ENCODE results near the gene YIPF3. TPM values are rescaled to one million over a fixed set of nuclear protein-coding genes. Genes with fewer than 3 reads are reported as not detected.
A peak's percentile ranks its signal among the peaks of the same experiment; 100 is the strongest.

Gene YIPF3
- total and polyA plus RNA-seq, 9 of the 15 experiments (the other 6 are each of a cell fraction or from before 2014, with no cell fraction given) = 27.5 to 75.3 (median 57.6) TPM

GRCh38 chr6:43517505-43518357, 1.0 kb upstream of the YIPF3 start (continued):
- no peak for TF ChIP-seq PBX2 (CRISPR knock-in tag; IDR thresholded peaks at IDR 0.05; ENCODE audit: low read depth)
- no peak for TF ChIP-seq PBX2 (tag; conservative IDR thresholded peaks at IDR 0.05; ENCODE audit: low read depth)
- no peak for TF ChIP-seq RERE (CRISPR knock-in tag; IDR thresholded peaks at IDR 0.05; ENCODE audit: borderline replicate concordance)
- TF ChIP-seq KHSRP (IDR thresholded peaks at IDR 0.05) = no peak
- TF ChIP-seq KAT2B (IDR thresholded peaks at IDR 0.05; ENCODE audit: low read depth, low read length) = no peak
- TF ChIP-seq BCL6 (CRISPR knock-in tag; IDR thresholded peaks at IDR 0.05) = no peak
- TF ChIP-seq ID3 (CRISPR knock-in tag; IDR thresholded peaks at IDR 0.05) = no peak
- TF ChIP-seq ID3 (tag; IDR thresholded peaks at IDR 0.05) = no peak
- TF ChIP-seq ZBTB1 (CRISPR knock-in tag; IDR thresholded peaks at IDR 0.05; ENCODE audit: borderline replicate concordance, low read depth) = no peak
- TF ChIP-seq KLF6 (CRISPR knock-in tag; IDR thresholded peaks at IDR 0.05; ENCODE audit: borderline replicate concordance) = no peak
- TF ChIP-seq HMG20A (CRISPR knock-in tag; conservative IDR thresholded peaks at IDR 0.05) = no peak
- TF ChIP-seq RBM22 (IDR thresholded peaks at IDR 0.05; ENCODE audit: low read depth, low read length, poor library complexity, severe bottlenecking) = no peak
- TF ChIP-seq ZNF561 (CRISPR knock-in tag; conservative IDR thresholded peaks at IDR 0.05) = no peak
- 0 out of 2 replicates have a peak, but pooled peaks have one; percentile 53 for TF ChIP-seq ELF4 (CRISPR knock-in tag; IDR thresholded peaks at IDR 0.05)
- no peak for TF ChIP-seq ZBTB49 (CRISPR knock-in tag; IDR thresholded peaks at IDR 0.05; ENCODE audit: borderline replicate concordance)
- no peak for TF ChIP-seq ZNF140 (CRISPR knock-in tag; IDR thresholded peaks at IDR 0.05)
- no peak for TF ChIP-seq ZFX (CRISPR knock-in tag; IDR thresholded peaks at IDR 0.05)
